HepG2 (cell line): ENCODE measurements around the gene MCAT. TPM values are rescaled to one million over a fixed set of nuclear protein-coding genes. Genes with fewer than 3 reads are reported as not detected.

Experiments used
- ATAC-seq: fragments of 200-7000 bp; cut with Tn5 transposase; 3 replicates; pipeline ENCODE4 v1.9.1; 2020; ENCODE audit warnings: mild to moderate bottlenecking, moderate library complexity
- BruUV-seq: library from RNA; stranded (reverse); fragments of 400-500 nt; replicated peaks from 2 replicates; lab custom pipeline; 2021; lab: Mats Ljungman, UMichigan
- CTCF ChIA-PET: fragments of 300-600 bp; formaldehyde crosslinking; extraction: SDS; loops from one replicate; lab custom pipeline; 2021; ENCODE audit warnings: low total read pairs, inconsistent platforms, low intra/inter-chr PET ratio; lab: Yijun Ruan, JAX
- POLR2A ChIA-PET: fragments of 350-600 bp; sonication (Branson Sonifier 250); formaldehyde crosslinking; loops from one replicate; lab custom pipeline; 2020; ENCODE audit warnings: antibody characterized with exemption, inconsistent platforms; lab: Yijun Ruan, JAX
- DNase-seq: peaks from one replicate; pipeline ENCODE4 v3.0.0-alpha.2; 2015; ENCODE audit warnings: low spot score
- FAIRE-seq: peaks from 3 replicates; lab custom pipeline; 2011; peaks lifted over from hg19 to GRCh38; lab: Jason Lieb, UNC
- H2AFZ ChIP-seq: one replicate; pipeline ENCODE4 v1.6.1; 2011; ENCODE audit warnings: low read length, inconsistent platforms
- H3K27ac ChIP-seq: fragments of 300-600 bp; 3 replicates; pipeline ENCODE4 v1.8.0; 2011; ENCODE audit warnings: mixed run types, mild to moderate bottlenecking, mixed read lengths, low read length, inconsistent platforms; ENCODE audit not compliant: insufficient read depth; ENCODE audit errors: extremely low read length
- H3K27me3 ChIP-seq, 2 experiments: fragments of 200-600 bp in 1 of 2; 2 replicates in 1 of 2; 3 replicates in 1 of 2; pipeline versions ENCODE4 v1.6.0 to v1.8.0; 2011; ENCODE audit warnings: low read length in 2 of 2, mild to moderate bottlenecking in 2 of 2, moderate library complexity in 2 of 2, inconsistent platforms in 1 of 2; ENCODE audit not compliant: insufficient read depth in 2 of 2, control insufficient read depth in 1 of 2
- H3K36me3 ChIP-seq, 2 experiments: fragments of 200-600 bp in 1 of 2; replicated peaks in 1 of 2; 2 replicates in 1 of 2; 3 replicates in 1 of 2; pipeline versions ENCODE4 v1.5.1 to v1.8.0; 2011; ENCODE audit warnings: low read length in 2 of 2, inconsistent platforms in 1 of 2; ENCODE audit not compliant: insufficient read depth in 2 of 2, control insufficient read depth in 1 of 2
- H3K4me1 ChIP-seq: 2 replicates; pipeline ENCODE4 v1.5.1; 2012; ENCODE audit warnings: low read length, inconsistent platforms; ENCODE audit not compliant: insufficient read depth
- H3K4me2 ChIP-seq: 2 replicates; pipeline ENCODE4 v1.6.0; 2011; ENCODE audit warnings: low read depth, low read length, inconsistent platforms
- H3K4me3 ChIP-seq, 3 experiments: fragments of 200-600 bp in 1 of 3; sonication (generic), shearing (Covaris generic) in 1 of 3; replicated peaks in 1 of 3; 2 replicates each; pipeline ENCODE4 v1.5.1; 2011 to 2016; ENCODE audit warnings: low read length in 3 of 3, inconsistent platforms in 2 of 3, low read depth in 2 of 3, mild to moderate bottlenecking in 2 of 3, control low read depth in 1 of 3, mixed read lengths in 1 of 3; ENCODE audit not compliant: insufficient read depth in 1 of 3
- H3K79me2 ChIP-seq: one replicate; pipeline ENCODE4 v1.6.1; 2011; ENCODE audit warnings: low read length, inconsistent platforms; ENCODE audit not compliant: insufficient read depth
- H3K9ac ChIP-seq: 2 replicates; pipeline ENCODE4 v1.6.0; 2011; ENCODE audit warnings: mild to moderate bottlenecking, low read depth, low read length, inconsistent platforms; ENCODE audit not compliant: insufficient read depth
- H3K9me3 ChIP-seq: 2 replicates; pipeline ENCODE4 v1.5.1; 2012; ENCODE audit warnings: mild to moderate bottlenecking, low read length
- H4K20me1 ChIP-seq: 2 replicates; pipeline ENCODE4 v1.6.0; 2011; ENCODE audit warnings: inconsistent platforms, mild to moderate bottlenecking, low read length, moderate library complexity; ENCODE audit not compliant: insufficient read depth
- CENPX ChIP-seq: sonication (generic); formaldehyde crosslinking; IDR thresholded peaks from 2 replicates; pipeline ENCODE4 v1.9.0; 2021; ENCODE audit warnings: mild to moderate bottlenecking, missing genetic modification reagents, moderate library complexity
- IRF2 ChIP-seq: IDR thresholded peaks from 2 replicates; pipeline ENCODE4 v1.6.1; 2018; ENCODE audit warnings: missing genetic modification reagents, missing compliant biosample characterization
- IRX3 ChIP-seq: sonication (generic); formaldehyde crosslinking; IDR thresholded peaks from 2 replicates; pipeline ENCODE4 v1.8.1; 2023; ENCODE audit warnings: mild to moderate bottlenecking, low read depth, missing genetic modification reagents, borderline replicate concordance
- KDM5A ChIP-seq: fragments of 200-600 bp; sonication (generic); IDR thresholded peaks from 2 replicates; pipeline ENCODE4 v1.7.0; 2018; ENCODE audit warnings: antibody characterized with exemption, mild to moderate bottlenecking, low read length, borderline replicate concordance
- KLF13 ChIP-seq: sonication (generic); formaldehyde crosslinking; IDR thresholded peaks from 2 replicates; pipeline ENCODE4 v1.4.0; 2020; ENCODE audit warnings: mild to moderate bottlenecking, missing genetic modification reagents
- MED1 ChIP-seq: sonication (generic); formaldehyde crosslinking; IDR thresholded peaks from 2 replicates; pipeline ENCODE4 v1.4.0; 2020; ENCODE audit warnings: missing genetic modification reagents
- RAD21 ChIP-seq: fragments of 450-650 bp; formaldehyde crosslinking; IDR thresholded peaks from 2 replicates; pipeline ENCODE4 v1.5.0; 2020; ENCODE audit warnings: mild to moderate bottlenecking
- RCOR2 ChIP-seq: IDR thresholded peaks from 2 replicates; pipeline ENCODE4 v1.6.1; 2016; ENCODE audit warnings: missing biosample characterization, missing genetic modification reagents
- RORA ChIP-seq: sonication (generic); formaldehyde crosslinking; IDR thresholded peaks from 2 replicates; pipeline ENCODE4 v1.5.0; 2020; ENCODE audit warnings: mild to moderate bottlenecking, missing genetic modification reagents, moderate library complexity
- STAG1 ChIP-seq: sonication (generic); formaldehyde crosslinking; IDR thresholded peaks from 2 replicates; pipeline ENCODE4 v1.4.0; 2020; ENCODE audit warnings: missing genetic modification reagents
- TGIF2 ChIP-seq: IDR thresholded peaks from 2 replicates; pipeline ENCODE4 v1.6.1; 2016; ENCODE audit warnings: control low read depth, missing compliant biosample characterization
- XRCC5 ChIP-seq: fragments of 200-400 bp; formaldehyde crosslinking; optimal IDR thresholded peaks from 2 replicates; pipeline ENCODE3; 2017; ENCODE audit warnings: mild to moderate bottlenecking, low read length
- ZFX ChIP-seq: sonication (generic); formaldehyde crosslinking; IDR thresholded peaks from 2 replicates; pipeline ENCODE4 v1.4.0; 2020; ENCODE audit warnings: mild to moderate bottlenecking, low read depth, missing genetic modification reagents, moderate library complexity
- ZNF101 ChIP-seq: sonication (generic); formaldehyde crosslinking; IDR thresholded peaks from 2 replicates; pipeline ENCODE4 v1.4.0; 2020; ENCODE audit warnings: mild to moderate bottlenecking, low read depth, missing genetic modification reagents, borderline replicate concordance
- ZNF3 ChIP-seq: IDR thresholded peaks from 2 replicates; pipeline ENCODE4 v1.7.0; 2017; ENCODE audit warnings: inconsistent platforms
- ZNF432 ChIP-seq: sonication (generic); formaldehyde crosslinking; IDR thresholded peaks from 2 replicates; pipeline ENCODE4 v1.5.0; 2020; ENCODE audit warnings: missing genetic modification reagents, mild to moderate bottlenecking, borderline replicate concordance
- ZNF44 ChIP-seq: sonication (generic); formaldehyde crosslinking; IDR thresholded peaks from 2 replicates; pipeline ENCODE4 v1.5.1; 2020; ENCODE audit warnings: mild to moderate bottlenecking, missing genetic modification reagents
- ZNF484 ChIP-seq: sonication (generic); formaldehyde crosslinking; IDR thresholded peaks from 2 replicates; pipeline ENCODE4 v1.5.1; 2020; ENCODE audit warnings: mild to moderate bottlenecking, low read depth, missing genetic modification reagents, borderline replicate concordance
- ZNF577 ChIP-seq: sonication (generic); formaldehyde crosslinking; IDR thresholded peaks from 2 replicates; pipeline ENCODE4 v1.4.0; 2020; ENCODE audit warnings: mild to moderate bottlenecking, low read depth, missing genetic modification reagents, borderline replicate concordance
- ZNF780A ChIP-seq: sonication (generic); formaldehyde crosslinking; IDR thresholded peaks from 2 replicates; pipeline ENCODE4 v1.8.0; 2022; ENCODE audit warnings: mild to moderate bottlenecking, missing genetic modification reagents, moderate library complexity
- ZSCAN20 ChIP-seq: sonication (generic); formaldehyde crosslinking; IDR thresholded peaks from 2 replicates; pipeline ENCODE4 v1.4.0; 2020; ENCODE audit warnings: missing genetic modification reagents, mild to moderate bottlenecking, borderline replicate concordance
- ZSCAN31 ChIP-seq: sonication (generic); formaldehyde crosslinking; IDR thresholded peaks from 2 replicates; pipeline ENCODE4 v1.5.0; 2020; ENCODE audit warnings: low read depth, mild to moderate bottlenecking, missing genetic modification reagents
- WGBS: methylation state at CpG from one replicate; pipeline ENCODE4 v1.1.6; 2017; ENCODE audit warnings: low lambda C conversion rate; 5-methylcytosine and 5-hydroxymethylcytosine counted together
- in situ Hi-C: cut with HindIII; loops from 2 replicates; pipeline ENCODE4 v1.10.0; 2017; ENCODE audit warnings: low pct_unique_long_range_greater_than_20kb; ENCODE audit not compliant: extremely low pct_ligation_motif_present
- intact Hi-C: fragments of 100-400 bp; cut with micrococcal nuclease; formaldehyde crosslinking; loops from one replicate; pipeline ENCODE4 v1.10.0; 2022; ENCODE audit not compliant: unreplicated experiment
- polyA plus RNA-seq, 8 experiments: library from polyadenylated mRNA; depleted of rRNA in 3 of 8; stranded (reverse) in 7 of 8; unstranded in 1 of 8; fragments of >200 nt; fragmentation: Illumina TruSeq in 4 of 8; extraction: Trizol in 4 of 8; gene quantifications; 2 replicates each; pipeline versions ENCODE4 v1.2.1 to v1.2.3, GENCODE V29; 2011 to 2016; ENCODE audit warnings: low read depth in 4 of 8, missing spikeins in 1 of 8, mixed read lengths in 1 of 8; ENCODE audit not compliant: insufficient read depth in 1 of 8
- total RNA-seq, 5 experiments: library from RNA; depleted of rRNA; stranded (reverse); fragments of >200 nt; fragmentation: Illumina TruSeq; extraction: Trizol; gene quantifications; 2 replicates each; pipeline ENCODE4 v1.2.3, GENCODE V29; 2016; ENCODE audit warnings: low read depth in 1 of 5
- TF ChIP-seq, protein P1 (sequence below): sonication (generic); formaldehyde crosslinking; IDR thresholded peaks from 2 replicates; pipeline ENCODE4 v1.5.0; 2020; ENCODE audit warnings: mild to moderate bottlenecking, missing genetic modification reagents, moderate library complexity
- TF ChIP-seq, protein P2 (sequence below): IDR thresholded peaks from 2 replicates; pipeline ENCODE4 v1.6.1; 2016; ENCODE audit warnings: missing biosample characterization, missing genetic modification reagents, low read depth

MCAT gene
- total and polyA plus RNA-seq, 2 of the 13 experiments (the other 11 are each of a cell fraction or from before 2014, with no cell fraction given) = 9.3 to 16.7 TPM

DNA sequence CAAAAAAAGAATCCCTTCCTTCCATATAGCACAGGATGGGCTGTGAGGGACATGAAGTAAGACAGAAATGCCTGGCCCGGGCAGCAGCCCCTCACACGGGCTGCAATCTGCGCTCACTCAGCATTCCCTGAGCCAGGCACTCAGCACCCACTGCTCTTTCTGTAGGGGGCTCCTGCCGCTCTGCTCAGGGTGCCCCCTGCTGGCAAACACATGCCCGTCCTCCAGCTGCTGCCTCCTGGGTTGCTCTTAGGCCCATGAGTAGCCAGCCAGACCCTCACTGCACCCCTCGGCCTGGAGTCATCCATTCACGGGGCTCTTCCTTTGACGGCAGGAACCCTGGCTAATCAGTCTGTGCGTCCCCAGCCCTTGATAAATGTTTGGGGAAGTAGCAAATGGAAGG lies 6.9 kb downstream of the MCAT start:
- intact Hi-C loops = no loop called here
- H3K79me2 ChIP-seq = peaks cover under 1% of the 10 kb centered on the region
- no peak overlapping the region for H3K27ac ChIP-seq
- H3K4me2 ChIP-seq = no peak overlapping the region
- H4K20me1 ChIP-seq = 0 out of 2 replicates have a peak, but pooled peaks cover 2% of the 10 kb centered on the region
- ChIA-PET POLR2A (interaction anchor here (0.9 kb wide), 1 partner anchor 32 kb away, joined by 3 read pairs; no protein-coding TSS in a partner anchor), CTCF (interaction anchor here (1.3 kb wide), 1 partner anchor 269 kb away, joined by 3 read pairs; no protein-coding TSS in a partner anchor)
- H3K36me3 ChIP-seq = peaks cover 25 to 78% of the 10 kb centered on the region in 2 experiments
- H2AFZ ChIP-seq = no peak overlapping the region
- ATAC-seq (peak; percentile 95), FAIRE-seq (no peak), DNase-seq (peak; percentile 34)
- WGBS = 69% methylated on average over 6 of the region's 9 CpGs
- peaks cover 4% of the 10 kb centered on the region for H3K4me1 ChIP-seq
- no peak overlapping the region for H3K4me3 ChIP-seq
- BruUV-seq = no TSS peak
- no peaks in the 10 kb centered on the region for H3K9me3 ChIP-seq
- H3K9ac ChIP-seq = no peak overlapping the region
- no peaks in the 10 kb centered on the region for H3K27me3 ChIP-seq
- in situ Hi-C loops = no loop called here
- TF ChIP-seq, protein P1, sequence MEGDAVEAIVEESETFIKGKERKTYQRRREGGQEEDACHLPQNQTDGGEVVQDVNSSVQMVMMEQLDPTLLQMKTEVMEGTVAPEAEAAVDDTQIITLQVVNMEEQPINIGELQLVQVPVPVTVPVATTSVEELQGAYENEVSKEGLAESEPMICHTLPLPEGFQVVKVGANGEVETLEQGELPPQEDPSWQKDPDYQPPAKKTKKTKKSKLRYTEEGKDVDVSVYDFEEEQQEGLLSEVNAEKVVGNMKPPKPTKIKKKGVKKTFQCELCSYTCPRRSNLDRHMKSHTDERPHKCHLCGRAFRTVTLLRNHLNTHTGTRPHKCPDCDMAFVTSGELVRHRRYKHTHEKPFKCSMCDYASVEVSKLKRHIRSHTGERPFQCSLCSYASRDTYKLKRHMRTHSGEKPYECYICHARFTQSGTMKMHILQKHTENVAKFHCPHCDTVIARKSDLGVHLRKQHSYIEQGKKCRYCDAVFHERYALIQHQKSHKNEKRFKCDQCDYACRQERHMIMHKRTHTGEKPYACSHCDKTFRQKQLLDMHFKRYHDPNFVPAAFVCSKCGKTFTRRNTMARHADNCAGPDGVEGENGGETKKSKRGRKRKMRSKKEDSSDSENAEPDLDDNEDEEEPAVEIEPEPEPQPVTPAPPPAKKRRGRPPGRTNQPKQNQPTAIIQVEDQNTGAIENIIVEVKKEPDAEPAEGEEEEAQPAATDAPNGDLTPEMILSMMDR = peak; percentile 85
- TF ChIP-seq ZNF44 = no peak
- TF ChIP-seq ZFX (CRISPR knock-in tag) = peak; percentile 40; the same call in 1 of the 2 replicates
- TF ChIP-seq TGIF2 (CRISPR knock-in tag) = no peak
- TF ChIP-seq ZNF577 = no peak
- TF ChIP-seq STAG1 (CRISPR knock-in tag) = peak; percentile 75
- TF ChIP-seq, protein P2, sequence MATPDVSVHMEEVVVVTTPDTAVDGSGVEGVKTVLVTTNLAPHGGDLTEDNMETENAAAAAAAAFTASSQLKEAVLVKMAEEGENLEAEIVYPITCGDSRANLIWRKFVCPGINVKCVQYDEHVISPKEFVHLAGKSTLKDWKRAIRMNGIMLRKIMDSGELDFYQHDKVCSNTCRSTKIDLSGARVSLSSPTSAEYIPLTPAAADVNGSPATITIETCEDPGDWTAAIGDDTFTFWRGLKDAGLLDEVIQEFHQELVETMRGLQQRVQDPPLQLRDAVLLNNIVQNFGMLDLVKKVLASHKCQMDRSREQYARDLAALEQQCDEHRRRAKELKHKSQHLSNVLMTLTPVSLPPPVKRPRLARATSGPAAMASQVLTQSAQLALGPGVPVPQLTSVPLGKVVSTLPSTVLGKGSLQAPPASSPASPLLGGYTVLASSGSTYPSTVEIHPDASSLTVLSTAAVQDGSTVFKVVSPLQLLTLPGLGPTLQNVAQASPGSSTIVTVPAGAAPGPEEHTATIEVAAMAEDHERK = no peak
- TF ChIP-seq ZSCAN31 (CRISPR knock-in tag) = no peak
- no peak for TF ChIP-seq ZNF101 (CRISPR knock-in tag)
- TF ChIP-seq RAD21 (CRISPR knock-in tag) = peak; percentile 76
- TF ChIP-seq ZNF484 = no peak
- TF ChIP-seq ZNF780A = no peak
- TF ChIP-seq MED1 = no peak
- no peak for TF ChIP-seq ZSCAN20 (CRISPR knock-in tag)
- TF ChIP-seq KDM5A = no peak
- TF ChIP-seq KLF13 = no peak
- TF ChIP-seq IRX3 (CRISPR knock-in tag) = no peak
- TF ChIP-seq RORA (CRISPR knock-in tag) = no peak
- TF ChIP-seq IRF2 (CRISPR knock-in tag) = 0 out of 2 replicates have a peak, but pooled peaks have one; percentile 27
- TF ChIP-seq XRCC5 = peak; percentile 59
- no peak for TF ChIP-seq ZNF432 (CRISPR knock-in tag)
- TF ChIP-seq ZNF3 = no peak
- no peak for TF ChIP-seq RCOR2
- no peak for TF ChIP-seq CENPX (CRISPR knock-in tag)
